GM12874 (cell line): ENCODE data around the gene ZIC5.

ENCODE experiments used
- CTCF ChIP-seq: IDR thresholded peaks from 2 replicates; pipeline ENCODE4 v1.5.1; 2011; ENCODE audit warnings: low read depth, mild to moderate bottlenecking, control low read depth, low read length, moderate library complexity; ENCODE audit not compliant: insufficient read depth

Gene ZIC5

GRCh38 chr13:99995104-99995588 lies 23.6 kb upstream of the ZIC5 start:
- no peak for TF ChIP-seq CTCF

GRCh38 chr13:99994638-99995020 lies 23.1 kb upstream of the ZIC5 start:
- no peak for TF ChIP-seq CTCF

GRCh38 chr13:99993660-99994637 lies 22.4 kb upstream of the ZIC5 start:
- TF ChIP-seq CTCF = no peak

GRCh38 chr13:99992949-99993351 lies 21.4 kb upstream of the ZIC5 start:
- TF ChIP-seq CTCF = no peak

GRCh38 chr13:99991828-99992775 lies 20.5 kb upstream of the ZIC5 start:
- TF ChIP-seq CTCF = no peak

GRCh38 chr13:99991013-99991827 lies 19.7 kb upstream of the ZIC5 start:
- no peak for TF ChIP-seq CTCF
